OCI-LY7 (cell line): ENCODE results near the gene MAP3K5.
A peak's percentile ranks its signal among the peaks of the same experiment; 100 is the strongest.

Experiments
- CTCF ChIP-seq: fragments of 200-600 bp; sonication (generic); conservative IDR thresholded peaks from 2 replicates; pipeline ENCODE4 v1.5.1; 2014; ENCODE audit warnings: mild to moderate bottlenecking, antibody characterized with exemption, low read length, moderate library complexity, mixed read lengths
- EZH2phosphoT487 ChIP-seq: fragments of 200-600 bp; sonication (generic); IDR thresholded peaks from 2 replicates; pipeline ENCODE4 v1.6.1; 2018; ENCODE audit warnings: low read depth, borderline replicate concordance, mild to moderate bottlenecking, mixed run types, antibody characterized with exemption, low read length, moderate library complexity, mixed read lengths

GRCh38 chr6:136739501-136739900, 52.8 kb downstream of the MAP3K5 start:
- peak; percentile 28; the same call in 1 of the 2 replicates for TF ChIP-seq CTCF
- TF ChIP-seq EZH2phosphoT487 = no peak
